M059J (cell line): ENCODE results near the gene ZFAND3. TPM values are rescaled to one million over a fixed set of nuclear protein-coding genes. Genes with fewer than 3 reads are reported as not detected.

Experiments
- DNase-seq: peaks from one replicate; pipeline ENCODE4 v3.0.0-alpha.2; 2012; ENCODE audit warnings: low read depth
- total RNA-seq: library from RNA; depleted of rRNA; stranded (reverse); fragments of >200 nt; shearing (Covaris generic); gene quantifications from 2 replicates; pipeline ENCODE4 v1.2.3, GENCODE V29; 2014

The ZFAND3 gene
- total RNA-seq, 1 experiment from 2014 or later = 36.2 TPM

DNA sequence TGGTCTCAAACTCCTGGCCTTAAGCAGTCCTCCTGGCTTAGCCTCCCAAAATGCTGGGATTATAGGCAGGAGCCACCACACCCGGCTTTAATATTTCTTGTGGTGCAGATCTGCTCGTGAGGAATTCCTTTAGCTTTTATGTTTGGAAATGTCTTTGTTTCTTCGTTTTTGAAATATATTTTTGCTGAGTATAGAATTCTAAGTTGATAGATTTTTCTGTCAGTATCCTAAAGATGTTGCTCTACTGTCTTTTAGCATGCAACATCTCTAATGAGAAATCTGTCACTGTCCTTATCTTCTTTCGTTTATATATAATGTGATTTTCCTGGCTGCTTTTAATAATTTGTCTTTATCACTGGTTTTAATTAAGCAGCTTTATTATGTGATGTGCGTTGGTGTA, 75.1 kb downstream of the ZFAND3 start:
- no peak for DNase-seq

DNA sequence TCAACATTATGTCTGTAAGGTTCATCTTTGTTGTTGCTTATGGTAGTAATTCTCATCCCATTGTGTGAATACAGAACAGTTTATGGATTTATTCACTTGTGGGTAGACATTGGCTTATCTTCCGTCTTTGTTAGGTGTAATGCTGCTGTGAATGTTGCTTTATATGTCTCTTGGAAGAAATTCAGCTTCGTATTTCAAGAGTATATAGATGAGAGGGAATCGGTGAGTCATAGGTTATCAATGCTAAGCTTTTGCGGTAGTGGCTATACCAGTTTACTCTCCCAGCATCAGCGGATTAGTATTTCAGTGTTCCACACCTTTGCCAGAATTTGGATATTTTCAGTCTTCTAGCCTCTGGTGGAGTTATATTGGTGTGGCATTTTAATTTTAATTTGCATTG, 77.8 kb downstream of the ZFAND3 start:
- DNase-seq = no peak

DNA sequence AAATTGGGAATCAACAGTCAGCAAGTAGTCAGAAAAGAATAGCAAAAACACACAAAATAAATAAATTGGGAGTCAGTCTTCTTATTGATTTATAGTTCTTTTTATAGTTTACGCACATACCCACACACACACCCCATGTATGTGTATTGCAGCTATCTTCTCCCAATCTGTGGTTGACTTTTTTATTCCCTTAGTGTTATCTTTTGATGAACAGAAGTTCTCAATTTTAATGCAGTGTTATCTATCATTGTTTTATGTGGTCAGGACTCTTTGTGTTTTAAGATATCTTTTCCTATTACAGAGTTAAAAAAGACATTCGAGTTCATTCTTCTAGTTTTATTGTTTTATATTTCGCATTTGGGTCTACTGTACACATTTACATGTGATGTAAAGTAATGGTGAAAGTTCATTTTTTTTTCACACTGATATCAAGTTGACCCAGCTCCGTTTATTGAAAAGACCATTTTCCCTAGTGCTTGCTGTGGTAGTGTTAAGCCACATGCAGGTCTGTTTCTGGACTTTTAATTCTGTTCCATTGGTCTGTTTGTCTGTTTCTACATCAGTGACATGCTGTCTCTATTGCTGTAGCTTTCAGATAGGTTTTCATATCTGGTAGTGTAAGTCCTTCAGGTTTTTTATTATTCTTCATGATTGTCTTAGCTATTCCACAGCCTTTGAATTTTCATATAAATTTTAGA, 78.4 kb downstream of the ZFAND3 start:
- no peak for DNase-seq

DNA sequence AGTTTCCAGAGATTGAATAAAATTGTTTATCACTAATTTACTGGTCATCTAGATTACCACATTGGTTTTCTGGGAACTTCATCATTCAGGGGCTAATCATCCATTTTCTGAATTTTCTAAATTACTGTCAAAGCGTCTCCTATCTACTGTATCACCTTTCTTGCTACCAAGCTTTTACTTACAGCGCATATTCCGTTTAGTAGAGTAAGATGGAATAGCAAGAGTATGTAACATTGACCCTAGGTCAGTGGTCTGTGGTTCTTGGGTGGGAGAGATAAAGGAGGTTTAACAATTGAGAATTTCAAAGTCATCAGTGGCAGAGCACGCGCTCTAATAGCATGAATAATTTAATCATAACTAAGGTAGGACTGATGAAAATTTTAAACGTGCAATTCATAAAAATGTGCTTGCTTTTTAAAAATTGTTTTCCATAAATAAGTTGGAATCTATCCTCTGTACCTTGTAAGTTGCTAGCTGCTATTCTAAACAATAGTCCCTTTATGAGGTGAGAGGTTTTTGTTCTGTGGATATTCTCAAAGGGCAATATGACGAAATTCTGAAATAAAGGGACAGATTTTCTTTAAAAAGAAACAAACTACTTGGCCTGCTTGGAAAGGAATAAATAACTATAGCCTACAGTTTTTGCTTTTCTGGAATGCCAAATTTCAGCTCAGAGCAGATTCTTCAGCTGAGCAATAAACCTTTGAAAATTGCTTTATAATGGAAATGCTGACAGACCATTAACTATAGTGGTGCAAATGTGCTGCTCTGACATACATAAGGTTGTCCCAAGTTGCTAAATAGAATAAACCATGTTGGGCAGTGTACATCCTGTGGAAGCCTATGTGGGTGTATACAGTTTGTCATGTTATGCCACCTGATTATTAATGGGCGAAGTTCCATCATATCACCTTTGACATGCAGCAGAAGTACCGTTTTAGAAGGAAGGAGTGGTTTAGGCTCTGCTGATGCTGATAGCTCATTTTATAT, 84.1 kb downstream of the ZFAND3 start:
- no peak for DNase-seq

DNA sequence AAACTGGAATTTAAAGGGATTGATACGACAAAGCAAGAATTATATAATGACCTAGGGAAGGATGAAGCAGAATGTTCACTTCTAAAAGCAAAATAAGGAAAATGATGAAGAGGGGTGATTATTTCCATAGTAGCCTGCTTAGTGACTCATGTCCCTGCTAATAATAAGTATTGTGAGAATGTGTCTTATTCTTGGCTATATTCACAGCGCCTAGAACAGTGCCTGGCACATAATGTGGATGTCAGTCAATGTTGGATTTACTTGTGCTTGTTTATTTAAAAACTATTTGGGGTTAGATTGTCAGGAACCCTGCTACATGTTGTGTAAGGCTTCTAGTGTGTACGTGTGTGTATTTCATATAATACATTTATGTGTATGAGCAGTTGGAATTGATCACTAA, 85.1 kb downstream of the ZFAND3 start:
- no peak for DNase-seq

DNA sequence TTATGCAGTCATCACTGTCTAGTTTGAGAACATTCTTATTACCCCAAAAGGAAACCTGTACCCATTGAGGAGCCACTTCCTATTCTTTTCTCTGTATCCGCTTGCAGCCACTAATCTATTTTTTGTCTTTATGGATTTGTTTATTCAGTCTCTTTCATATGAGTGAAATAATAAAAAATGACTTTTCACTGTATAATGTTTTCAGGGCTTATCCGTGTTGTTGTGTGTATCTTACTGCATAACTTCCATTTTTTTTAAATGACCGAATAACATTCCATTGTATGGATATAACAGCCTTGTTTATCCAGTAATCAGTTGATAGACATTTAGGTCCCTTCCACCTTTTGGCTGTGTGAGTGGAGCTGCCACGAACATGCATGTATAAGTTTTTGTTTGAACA, 86.6 kb downstream of the ZFAND3 start:
- DNase-seq = no peak

DNA sequence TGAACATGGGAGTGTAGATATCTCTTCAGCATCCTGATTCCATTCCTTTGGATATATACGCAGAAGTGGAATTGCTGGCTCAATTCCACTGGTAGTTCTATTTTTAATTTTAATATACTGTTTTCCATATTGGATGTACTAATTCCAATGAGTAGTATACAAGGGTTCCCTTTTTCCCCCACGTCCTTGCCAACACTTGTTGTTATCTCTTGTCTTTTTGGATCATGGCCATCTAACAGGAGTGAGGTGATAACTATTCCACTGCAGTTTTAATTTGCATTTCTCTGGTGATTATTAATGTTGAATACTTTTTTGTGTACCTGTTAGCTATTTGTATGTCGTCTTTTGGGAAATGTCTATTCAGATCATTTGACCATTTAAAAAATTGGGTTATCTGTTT, 91.5 kb downstream of the ZFAND3 start:
- DNase-seq = no peak

DNA sequence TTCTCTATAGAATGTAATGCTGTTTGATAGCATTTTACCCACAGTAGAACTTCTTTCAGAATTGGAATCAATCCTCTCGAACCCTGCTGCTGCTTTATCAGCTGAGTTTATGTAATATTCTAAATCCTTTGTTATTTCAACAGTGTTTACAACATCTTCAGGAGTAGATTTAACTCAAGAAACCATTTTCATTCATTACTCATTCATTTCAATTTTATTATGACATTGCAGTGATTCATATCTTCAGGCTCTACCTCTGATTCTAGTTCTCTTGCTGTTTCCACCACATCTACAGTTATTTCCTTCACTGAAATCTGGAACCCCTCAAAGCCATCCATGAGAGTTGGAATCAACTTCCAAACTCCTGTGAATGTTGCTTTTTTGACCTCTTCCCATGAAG, 93.7 kb downstream of the ZFAND3 start:
- peak; percentile 32 for DNase-seq

DNA sequence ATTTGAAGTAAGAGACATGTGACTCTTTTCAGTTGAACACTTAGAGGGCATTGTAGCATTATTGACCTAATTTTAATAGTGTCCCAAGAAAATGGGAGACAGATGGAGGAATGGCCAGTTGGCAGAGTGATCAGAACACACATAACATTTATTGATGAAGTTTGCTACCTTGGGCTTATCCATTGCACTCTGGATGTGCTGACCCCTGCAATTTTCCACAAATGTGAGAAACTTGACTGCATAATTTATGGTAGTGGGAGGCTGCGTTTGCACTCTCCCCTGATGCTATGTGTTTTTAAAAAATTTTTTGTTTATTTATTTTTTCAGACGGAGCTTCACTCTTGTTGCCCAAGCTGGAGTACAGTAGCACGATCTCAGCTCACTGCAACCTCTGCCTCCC, 95.9 kb downstream of the ZFAND3 start:
- DNase-seq = no peak

DNA sequence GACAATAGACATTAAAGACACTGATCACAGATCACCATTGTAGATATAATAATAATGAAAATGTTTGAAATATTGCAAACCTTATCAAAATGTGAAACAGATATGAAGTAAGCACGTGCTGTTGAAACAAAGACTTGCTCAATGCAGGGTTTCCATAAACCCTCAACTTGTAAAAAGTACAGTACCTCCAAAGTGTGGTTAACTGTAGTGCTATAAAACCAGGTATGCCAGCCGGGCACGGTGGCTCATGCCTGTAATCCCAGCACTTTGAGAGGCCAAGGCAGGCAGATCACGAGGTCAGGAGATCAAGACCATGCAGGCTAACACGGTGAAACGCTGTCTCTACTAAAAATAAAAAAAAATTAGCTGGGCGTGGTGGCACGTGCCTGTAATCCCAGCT, 96.6 kb downstream of the ZFAND3 start:
- DNase-seq = no peak

DNA sequence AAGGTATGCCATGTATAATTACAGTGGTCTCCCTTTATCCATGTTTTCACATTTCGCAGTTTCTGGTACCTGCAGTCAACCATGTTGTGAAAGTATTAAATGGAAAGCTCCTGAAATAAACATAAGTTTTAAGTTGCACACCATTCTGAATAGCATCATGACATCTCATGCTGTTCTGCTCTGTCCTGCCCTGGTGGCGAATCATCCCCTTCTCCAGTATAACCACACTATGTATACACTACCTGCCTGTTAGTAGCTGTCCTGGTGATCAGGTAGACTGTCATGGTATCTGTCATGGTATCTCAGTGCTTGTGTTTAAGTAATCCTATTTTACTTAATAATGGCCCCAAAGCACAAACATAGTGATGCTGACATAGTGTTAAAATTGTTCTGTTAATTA, 97.1 kb downstream of the ZFAND3 start:
- no peak for DNase-seq

DNA sequence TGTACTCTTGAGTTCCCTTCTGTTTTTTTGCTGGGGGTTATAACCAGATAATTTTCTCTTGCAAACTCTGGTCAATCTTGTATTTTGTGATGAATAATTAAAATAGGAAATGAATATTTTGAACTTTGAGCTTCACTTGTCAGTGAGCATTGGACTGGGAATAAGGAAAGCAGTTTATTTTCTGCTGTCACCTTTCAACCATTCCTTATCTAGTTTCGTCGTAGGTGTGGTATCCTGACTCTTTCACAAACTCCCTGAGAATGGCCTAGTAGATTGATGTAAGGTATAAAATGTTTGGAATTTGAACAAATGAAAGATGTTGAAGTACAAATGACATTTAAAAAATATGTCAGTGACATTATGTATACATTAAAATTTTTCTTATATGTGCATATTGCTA, 98.0 kb downstream of the ZFAND3 start:
- no peak for DNase-seq

DNA sequence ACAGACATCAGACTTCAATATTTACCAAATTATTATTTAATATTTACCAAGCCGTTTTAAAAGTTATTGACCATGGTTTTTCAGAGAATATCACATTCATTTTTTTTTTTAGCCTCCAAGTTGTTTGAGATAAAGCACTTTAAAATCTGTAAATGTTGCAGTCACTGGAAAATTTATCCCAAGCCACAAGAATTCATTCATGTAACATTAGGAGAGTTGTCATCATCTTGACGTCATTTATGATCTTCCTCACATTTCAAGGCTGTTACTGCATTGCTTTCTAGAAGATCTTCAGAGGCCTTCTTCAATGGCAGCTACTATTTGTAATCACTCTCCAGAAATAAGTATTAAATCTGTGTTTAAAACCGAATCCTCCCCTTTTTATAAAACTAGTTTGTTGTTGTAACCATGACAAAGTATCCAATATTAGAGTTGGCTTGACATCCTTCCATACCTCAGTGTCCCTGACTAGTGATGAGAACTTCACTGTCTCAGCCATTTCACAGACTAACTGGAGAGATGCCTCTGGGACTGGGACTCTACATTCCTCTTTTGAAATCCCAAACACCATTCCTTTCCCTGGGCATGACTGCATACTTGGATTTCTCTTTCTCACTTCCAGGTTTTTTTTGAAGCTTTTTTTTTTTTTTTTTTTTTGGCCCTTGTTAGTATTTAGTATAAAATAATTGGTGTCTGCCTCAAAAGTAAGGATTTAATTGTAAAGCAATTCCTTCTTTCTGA, 100.1 kb downstream of the ZFAND3 start:
- peak; percentile 54 for DNase-seq

DNA sequence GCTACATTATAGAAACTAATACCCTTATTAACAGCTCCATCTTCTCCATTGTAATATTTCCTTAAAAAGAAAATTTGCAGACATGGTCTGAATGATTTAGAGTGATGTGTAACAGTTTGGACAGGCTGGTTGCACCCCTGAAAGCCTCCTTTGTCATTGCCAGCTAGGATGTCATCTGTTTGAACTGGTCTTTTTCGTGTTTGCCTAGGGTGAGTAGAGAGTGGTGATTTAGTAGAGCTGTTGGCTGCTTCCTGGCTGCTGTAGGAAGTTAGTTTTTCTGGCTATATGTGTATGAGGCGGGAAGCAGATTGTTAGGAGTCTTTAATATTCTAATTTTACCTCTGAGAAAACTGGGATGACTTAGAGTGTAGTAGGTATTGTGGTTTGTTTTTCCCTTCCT, 101.1 kb downstream of the ZFAND3 start:
- DNase-seq = no peak

DNA sequence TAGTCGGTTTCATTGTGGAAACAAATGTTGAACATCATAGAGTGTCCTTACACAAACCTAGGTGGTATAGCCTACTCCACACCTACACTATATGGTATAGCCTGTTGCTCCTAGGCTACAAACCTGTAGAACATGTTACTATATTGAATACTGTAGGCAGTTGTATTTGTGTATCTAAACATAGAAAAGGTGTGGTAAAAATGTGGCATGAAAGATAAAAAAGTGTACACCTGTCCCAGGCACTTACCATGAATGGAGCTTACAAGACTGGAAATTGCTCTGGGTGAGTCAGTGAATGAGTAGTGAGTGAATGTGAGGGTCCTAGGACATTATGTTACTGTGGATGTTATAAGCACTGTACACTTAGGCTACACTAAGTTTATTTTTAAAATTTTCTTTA, 103.0 kb downstream of the ZFAND3 start:
- no peak for DNase-seq

DNA sequence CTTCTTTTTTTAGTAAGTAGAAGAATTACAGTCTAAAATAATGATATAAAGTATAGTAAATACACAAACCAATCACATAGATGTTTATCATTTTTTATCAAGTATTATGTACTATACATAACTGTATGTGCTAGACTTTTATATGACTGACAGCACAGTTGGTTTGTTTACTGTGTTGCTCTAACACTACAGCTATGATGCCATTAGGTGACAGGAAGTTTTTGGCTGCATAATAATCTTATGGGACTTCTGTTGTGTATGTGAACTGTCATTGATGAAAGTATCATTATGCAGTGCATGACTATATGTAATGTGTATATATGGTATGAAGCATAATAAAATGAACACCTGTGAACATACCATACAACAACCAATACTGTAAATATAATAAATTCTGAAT, 104.0 kb downstream of the ZFAND3 start:
- DNase-seq = no peak

DNA sequence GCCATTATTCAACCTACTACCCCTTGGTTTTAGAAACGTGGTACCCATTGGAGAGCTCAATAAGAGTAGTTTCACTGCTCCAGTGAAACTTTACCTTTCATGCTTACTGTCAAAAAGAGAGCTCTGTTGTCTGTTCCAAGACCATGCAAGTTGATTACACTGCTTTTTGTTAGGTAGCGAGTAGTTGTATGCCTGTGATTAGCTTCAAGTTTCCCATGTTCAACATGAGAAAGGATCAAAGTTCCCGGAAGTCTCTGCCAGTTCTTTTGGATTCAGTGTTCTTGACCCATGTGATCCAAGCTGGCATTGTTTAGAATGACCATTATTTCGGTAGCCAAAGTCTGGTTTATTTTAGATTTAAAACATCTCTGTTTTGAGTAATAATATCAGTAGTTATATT, 107.1 kb downstream of the ZFAND3 start:
- DNase-seq = no peak

DNA sequence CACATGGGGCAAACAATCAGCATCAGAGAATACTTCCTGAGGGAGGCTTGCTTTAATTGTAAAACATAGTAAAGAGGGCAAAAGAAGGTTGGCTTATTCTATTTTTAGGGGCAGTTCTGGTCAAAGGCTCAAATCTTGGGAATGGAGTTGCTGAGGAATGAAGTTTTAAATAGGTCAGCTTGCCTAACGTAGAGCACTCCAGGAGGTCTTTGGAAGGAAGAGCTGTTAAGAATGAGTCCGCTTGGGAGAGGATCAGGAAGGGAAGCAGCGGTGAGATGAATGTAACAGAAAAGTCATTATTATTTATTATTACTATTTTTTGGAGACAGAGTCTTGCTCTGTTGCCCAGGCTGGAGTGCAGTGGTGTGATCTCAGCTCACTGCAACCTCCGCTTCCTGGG, 108.7 kb downstream of the ZFAND3 start:
- DNase-seq = no peak

DNA sequence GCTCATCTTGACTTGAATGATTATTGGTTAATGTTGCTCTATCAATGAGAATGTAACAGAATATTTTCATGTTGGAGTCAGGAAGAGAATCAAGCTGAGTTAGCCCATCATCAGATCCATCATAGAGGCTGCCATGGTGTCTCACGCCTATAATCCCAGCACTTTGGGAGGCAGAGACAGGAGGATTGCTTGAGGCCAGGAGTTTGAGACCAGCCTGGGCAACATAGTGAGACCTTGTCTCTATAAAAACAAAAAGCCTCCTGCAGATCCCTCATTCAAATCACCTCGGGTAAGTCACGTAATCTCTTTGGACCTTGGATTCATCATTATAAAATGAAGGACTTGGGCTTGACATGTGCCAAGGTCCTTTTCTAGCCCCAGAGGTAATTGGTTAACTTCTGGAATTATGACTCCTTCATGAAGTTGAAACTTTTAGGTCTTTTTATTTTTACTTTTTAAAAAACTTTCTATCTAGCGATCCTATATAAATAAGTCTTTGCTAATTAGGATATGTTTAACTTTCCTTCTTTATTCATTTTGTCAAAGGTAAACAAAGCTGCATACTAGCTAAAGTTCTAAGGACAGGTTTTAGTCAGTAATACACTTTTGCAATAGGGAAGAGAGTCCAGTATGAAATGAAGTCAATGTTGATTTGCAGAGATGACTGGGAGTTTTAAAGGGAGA, 110.9 kb downstream of the ZFAND3 start:
- DNase-seq = no peak

DNA sequence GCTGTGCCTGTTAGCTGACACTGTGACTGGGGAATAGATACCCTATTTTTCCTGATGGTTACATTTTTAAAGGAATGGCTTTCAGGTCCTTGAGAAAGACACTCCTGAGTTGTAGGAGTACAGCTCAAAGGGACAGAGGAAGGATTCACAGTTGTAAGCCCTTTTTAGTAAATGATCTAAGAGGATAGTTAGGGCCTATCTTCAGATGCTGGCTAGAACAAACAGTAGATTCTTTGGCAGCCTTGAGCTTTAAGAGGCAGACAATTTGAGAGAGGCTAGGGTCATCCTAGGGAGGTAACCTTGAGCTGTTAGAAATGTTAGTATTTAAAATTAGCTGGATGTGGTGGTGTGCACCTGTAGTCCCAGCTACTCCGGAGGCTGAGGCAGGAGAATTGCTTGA, 111.5 kb downstream of the ZFAND3 start:
- DNase-seq = no peak

DNA sequence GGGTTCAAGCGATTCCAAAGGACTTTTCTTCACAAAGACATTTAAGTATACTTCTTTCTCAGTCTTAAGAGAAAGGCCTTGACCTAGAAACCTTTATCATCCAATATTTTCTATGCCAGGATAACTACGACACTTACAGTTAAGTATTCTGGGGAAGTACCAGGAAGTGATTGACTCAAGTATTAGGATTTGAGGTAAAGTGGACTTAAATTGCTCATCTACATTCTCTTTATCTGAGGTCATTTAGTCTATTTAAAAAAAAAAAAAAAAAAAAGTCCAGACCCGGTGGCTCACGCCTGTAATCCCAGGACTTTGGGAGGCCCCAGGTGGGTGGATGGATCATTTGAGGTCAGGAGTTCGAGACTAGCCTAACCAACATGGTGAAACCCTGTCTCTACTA, 114.7 kb downstream of the ZFAND3 start:
- DNase-seq = peak; percentile 24

DNA sequence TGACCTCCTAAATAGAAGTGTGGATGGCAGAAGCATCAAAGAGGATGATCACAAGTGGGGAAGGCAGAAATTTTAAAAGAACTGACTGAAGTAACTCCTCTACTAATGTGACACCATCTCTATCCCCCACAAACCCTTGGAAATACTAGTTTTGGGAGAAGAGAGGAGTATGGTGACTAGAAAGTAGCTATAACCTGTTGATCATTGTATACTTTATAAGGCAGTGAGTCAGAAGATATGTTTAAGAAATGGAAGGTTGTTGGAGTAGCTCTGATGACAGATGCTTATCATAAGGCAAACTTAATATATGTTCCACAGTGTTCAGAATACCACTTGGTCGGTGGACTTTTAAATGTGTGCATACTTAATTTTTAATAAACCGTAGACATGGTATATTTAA, 116.6 kb downstream of the ZFAND3 start:
- DNase-seq = no peak
